B cell (primary cell): ENCODE measurements around the gene NFASC.

Source experiments
- EZH2 ChIP-seq: IDR thresholded peaks from 2 replicates; pipeline ENCODE4 v1.6.1; 2012; ENCODE audit warnings: borderline replicate concordance, low read depth, mild to moderate bottlenecking, moderate library complexity, low read length; ENCODE audit not compliant: insufficient read depth, poor library complexity, severe bottlenecking
- TF ChIP-seq, protein P1 (sequence below): fragments of 200-600 bp; IDR thresholded peaks from one replicate; pipeline ENCODE4 v1.8.0; 2022; ENCODE audit warnings: antibody characterized with exemption, mild to moderate bottlenecking

DNA sequence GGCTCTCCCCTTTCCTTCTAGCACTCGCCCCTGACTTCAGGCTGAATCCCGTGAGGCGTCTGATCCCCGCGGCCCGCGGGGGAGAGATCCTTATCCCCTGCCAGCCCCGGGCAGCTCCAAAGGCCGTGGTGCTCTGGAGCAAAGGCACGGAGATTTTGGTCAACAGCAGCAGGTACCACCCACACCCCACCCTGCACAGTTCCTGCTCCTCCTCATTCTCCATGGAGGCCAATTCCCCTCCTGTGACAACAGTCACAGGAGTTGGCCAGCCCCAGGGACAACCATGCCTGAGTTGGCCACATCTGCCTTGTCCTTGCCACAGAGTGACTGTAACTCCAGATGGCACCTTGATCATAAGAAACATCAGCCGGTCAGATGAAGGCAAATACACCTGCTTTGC lies 193.6 kb downstream of the NFASC start:
- TF ChIP-seq, protein P1, sequence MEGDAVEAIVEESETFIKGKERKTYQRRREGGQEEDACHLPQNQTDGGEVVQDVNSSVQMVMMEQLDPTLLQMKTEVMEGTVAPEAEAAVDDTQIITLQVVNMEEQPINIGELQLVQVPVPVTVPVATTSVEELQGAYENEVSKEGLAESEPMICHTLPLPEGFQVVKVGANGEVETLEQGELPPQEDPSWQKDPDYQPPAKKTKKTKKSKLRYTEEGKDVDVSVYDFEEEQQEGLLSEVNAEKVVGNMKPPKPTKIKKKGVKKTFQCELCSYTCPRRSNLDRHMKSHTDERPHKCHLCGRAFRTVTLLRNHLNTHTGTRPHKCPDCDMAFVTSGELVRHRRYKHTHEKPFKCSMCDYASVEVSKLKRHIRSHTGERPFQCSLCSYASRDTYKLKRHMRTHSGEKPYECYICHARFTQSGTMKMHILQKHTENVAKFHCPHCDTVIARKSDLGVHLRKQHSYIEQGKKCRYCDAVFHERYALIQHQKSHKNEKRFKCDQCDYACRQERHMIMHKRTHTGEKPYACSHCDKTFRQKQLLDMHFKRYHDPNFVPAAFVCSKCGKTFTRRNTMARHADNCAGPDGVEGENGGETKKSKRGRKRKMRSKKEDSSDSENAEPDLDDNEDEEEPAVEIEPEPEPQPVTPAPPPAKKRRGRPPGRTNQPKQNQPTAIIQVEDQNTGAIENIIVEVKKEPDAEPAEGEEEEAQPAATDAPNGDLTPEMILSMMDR: no peak
- no peak for TF ChIP-seq EZH2
